WERI-Rb-1 (cell line): Measurements from ENCODE around the gene OR10A7.

Experiments used
- DNase-seq: peaks from one replicate; pipeline ENCODE4 v3.0.0-alpha.2; 2020
- H3K27ac ChIP-seq: fragments of 250-450 bp; sonication (Bioruptor Pico); 2 replicates; pipeline ENCODE4 v1.5.1; 2020; ENCODE audit warnings: mild to moderate bottlenecking, moderate library complexity
- H3K27me3 ChIP-seq: fragments of 250-450 bp; sonication (Bioruptor Pico); 2 replicates; pipeline ENCODE4 v1.5.1; 2021; ENCODE audit warnings: mild to moderate bottlenecking, low read depth, moderate library complexity; ENCODE audit not compliant: insufficient read depth, severe bottlenecking
- H3K36me3 ChIP-seq: fragments of 250-450 bp; sonication (Bioruptor Pico); 2 replicates; pipeline ENCODE4 v1.5.1; 2020; ENCODE audit warnings: mild to moderate bottlenecking, moderate library complexity
- H3K4me3 ChIP-seq: 2 replicates; pipeline ENCODE4 v1.5.1; 2011; ENCODE audit warnings: low read depth, mild to moderate bottlenecking, control low read depth, low read length
- H3K9me3 ChIP-seq: fragments of 250-450 bp; sonication (Bioruptor Pico); 2 replicates; pipeline ENCODE4 v1.5.1; 2021; ENCODE audit warnings: mild to moderate bottlenecking, moderate library complexity; ENCODE audit not compliant: severe bottlenecking
- CTCF ChIP-seq: IDR thresholded peaks from 2 replicates; pipeline ENCODE4 v1.5.1; 2011; ENCODE audit warnings: low read depth, mild to moderate bottlenecking, control low read depth, inconsistent platforms, low read length

The OR10A7 gene

GRCh38 chr12:55188974-55189556 lies 31.8 kb upstream of the OR10A7 start:
- H3K27ac ChIP-seq: no peak overlapping the region
- H3K27me3 ChIP-seq: peaks cover 35% of the 10 kb centered on the region
- DNase-seq: peak; percentile 44
- no peaks in the 10 kb centered on the region for H3K36me3 ChIP-seq
- no peaks in the 10 kb centered on the region for H3K9me3 ChIP-seq
- TF ChIP-seq CTCF: no peak
- H3K4me3 ChIP-seq: no peak overlapping the region

GRCh38 chr12:55194382-55194781 lies 26.4 kb upstream of the OR10A7 start:
- no peak overlapping the region for H3K27ac ChIP-seq
- H3K4me3 ChIP-seq: no peak overlapping the region
- no peak for DNase-seq
- no peaks in the 10 kb centered on the region for H3K36me3 ChIP-seq
- H3K9me3 ChIP-seq: no peaks in the 10 kb centered on the region
- TF ChIP-seq CTCF: no peak
- H3K27me3 ChIP-seq: peaks cover 48% of the 10 kb centered on the region

GRCh38 chr12:55226523-55226922 lies 5.7 kb downstream of the OR10A7 start:
- H3K27me3 ChIP-seq: peaks cover 26% of the 10 kb centered on the region
- no peak for TF ChIP-seq CTCF
- H3K4me3 ChIP-seq: no peak overlapping the region
- no peak overlapping the region for H3K27ac ChIP-seq
- H3K9me3 ChIP-seq: no peaks in the 10 kb centered on the region
- no peaks in the 10 kb centered on the region for H3K36me3 ChIP-seq
- DNase-seq: no peak

DNA sequence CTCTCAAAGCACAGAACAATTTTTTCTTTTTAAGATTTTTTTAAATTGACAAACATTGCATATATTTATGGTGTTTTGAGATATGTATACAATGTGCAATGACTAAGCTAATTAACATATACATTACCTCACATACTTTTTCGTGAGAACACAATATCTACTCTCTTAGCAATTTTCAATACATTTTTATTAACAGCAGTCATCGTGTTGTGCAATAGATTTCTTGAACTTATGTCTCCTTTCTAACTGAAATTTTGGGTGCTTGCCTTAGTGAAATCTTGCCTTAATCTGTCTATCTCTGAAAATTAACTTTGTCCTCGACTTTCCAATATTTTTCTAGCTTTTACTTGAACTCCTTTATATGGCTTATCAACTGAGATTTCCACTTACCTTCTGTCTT lies 6.8 kb downstream of the OR10A7 start:
- H3K4me3 ChIP-seq: no peak overlapping the region
- TF ChIP-seq CTCF: no peak
- H3K27me3 ChIP-seq: peaks cover 22% of the 10 kb centered on the region
- no peak overlapping the region for H3K27ac ChIP-seq
- H3K9me3 ChIP-seq: no peaks in the 10 kb centered on the region
- DNase-seq: no peak
- no peaks in the 10 kb centered on the region for H3K36me3 ChIP-seq

- no peaks in the 10 kb centered on the region for H3K9me3 ChIP-seq
- H3K27me3 ChIP-seq: peaks cover 45% of the 10 kb centered on the region
- no peak for TF ChIP-seq CTCF
- DNase-seq: no peak
- no peak within 1 kb of the TSS for H3K27ac ChIP-seq
- H3K4me3 ChIP-seq: no peak within 1 kb of the TSS
- H3K36me3 ChIP-seq: no peaks in the 10 kb centered on the region
Measured at GRCh38 chr12:55244309-55244708, 23.5 kb downstream of the OR10A7 start, which contains the start of gene OR6C74. Gene OR6C74, plus strand, starts transcription at chr12:55244609. Its CDS starts 2,679 bp downstream, at chr12:55247288.

DNA sequence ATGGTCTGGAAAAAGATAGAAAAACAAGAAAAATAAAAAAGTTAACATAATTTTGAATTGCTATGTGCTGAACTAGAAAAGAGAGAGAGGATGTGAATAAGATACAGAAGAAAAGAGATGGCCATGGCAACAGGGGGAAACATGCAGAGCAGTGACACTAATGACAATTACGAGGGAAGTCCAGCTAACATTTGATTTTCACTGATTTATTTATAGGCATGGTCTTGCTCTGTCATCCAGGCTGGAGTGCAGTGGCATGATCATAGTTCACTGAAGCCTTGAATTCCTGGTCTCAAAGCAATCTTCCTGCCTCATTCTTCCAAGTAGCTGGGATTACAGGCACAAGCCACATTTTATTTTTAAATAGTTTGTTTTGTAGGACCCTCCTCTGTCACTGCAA lies 25.3 kb downstream of the OR10A7 start:
- DNase-seq: no peak
- no peaks in the 10 kb centered on the region for H3K36me3 ChIP-seq
- no peak for TF ChIP-seq CTCF

More for the DNA sequence above, 25.3 kb downstream of the OR10A7 start:
- peaks cover 46% of the 10 kb centered on the region for H3K27me3 ChIP-seq
- no peaks in the 10 kb centered on the region for H3K9me3 ChIP-seq
- H3K4me3 ChIP-seq: no peak overlapping the region
- no peak overlapping the region for H3K27ac ChIP-seq
